DOHH2 (cell line): Measurements from ENCODE around the gene ATP8B4.

Source experiments
- H3F3A ChIP-seq: fragments of 200-600 bp; sonication (generic), shearing (Covaris generic); 2 replicates; pipeline ENCODE4 v1.6.0; 2016; ENCODE audit warnings: antibody characterized with exemption, mild to moderate bottlenecking; ENCODE audit not compliant: control insufficient read depth, insufficient read depth
- H3K27ac ChIP-seq: fragments of 200-600 bp; sonication (generic); 2 replicates; pipeline ENCODE4 v1.5.1; 2014; ENCODE audit warnings: low read depth, mild to moderate bottlenecking, low read length, moderate library complexity
- H3K27me3 ChIP-seq: fragments of 200-600 bp; sonication (generic); 2 replicates; pipeline ENCODE4 v1.6.1; 2014; ENCODE audit warnings: mild to moderate bottlenecking, low read length, mixed read lengths; ENCODE audit not compliant: control insufficient read depth
- H3K36me3 ChIP-seq: fragments of 200-600 bp; sonication (generic); 2 replicates; pipeline ENCODE4 v1.6.1; 2014; ENCODE audit warnings: mild to moderate bottlenecking, low read length, moderate library complexity, mixed read lengths; ENCODE audit not compliant: control insufficient read depth
- H3K4me1 ChIP-seq: fragments of 200-600 bp; sonication (generic); 2 replicates; pipeline ENCODE4 v1.6.1; 2014; ENCODE audit warnings: mild to moderate bottlenecking, low read length, mixed read lengths; ENCODE audit not compliant: control insufficient read depth
- H3K4me2 ChIP-seq: fragments of 200-600 bp; sonication (generic); 2 replicates; pipeline ENCODE4 v1.6.0; 2014; ENCODE audit warnings: mild to moderate bottlenecking, low read length, moderate library complexity
- H3K4me3 ChIP-seq: fragments of 200-600 bp; sonication (generic); 2 replicates; pipeline ENCODE4 v1.5.1; 2014; ENCODE audit warnings: mild to moderate bottlenecking, low read length, mixed read lengths
- H3K79me2 ChIP-seq: fragments of 200-600 bp; sonication (generic); 2 replicates; pipeline ENCODE4 v1.6.1; 2014; ENCODE audit warnings: mild to moderate bottlenecking, low read length, mixed read lengths; ENCODE audit not compliant: control insufficient read depth
- H3K9me2 ChIP-seq: fragments of 200-600 bp; sonication (generic); replicated peaks from 2 replicates; pipeline ENCODE4 v1.6.1; 2014; ENCODE audit warnings: mild to moderate bottlenecking, low read length, mixed read lengths; ENCODE audit not compliant: control insufficient read depth
- H3K9me3 ChIP-seq: fragments of 200-600 bp; sonication (generic); 2 replicates; pipeline ENCODE4 v1.6.1; 2014; ENCODE audit warnings: antibody characterized with exemption, low read length, mixed read lengths; ENCODE audit not compliant: control insufficient read depth, insufficient read depth
- H4K20me1 ChIP-seq: fragments of 200-600 bp; sonication (generic); 2 replicates; pipeline ENCODE4 v1.6.0; 2014; ENCODE audit warnings: low read depth, mild to moderate bottlenecking, antibody characterized with exemption, low read length, moderate library complexity; ENCODE audit not compliant: control insufficient read depth, insufficient read depth
- EZH2phosphoT487 ChIP-seq: fragments of 200-600 bp; sonication (generic); IDR thresholded peaks from 2 replicates; pipeline ENCODE4 v1.6.1; 2017; ENCODE audit warnings: borderline replicate concordance, mild to moderate bottlenecking, antibody characterized with exemption, low read length, moderate library complexity, mixed read lengths
- TF ChIP-seq, protein P1 (sequence below): fragments of 200-600 bp; sonication (generic); IDR thresholded peaks from one replicate; pipeline ENCODE4 v1.5.1; 2014; ENCODE audit warnings: antibody characterized with exemption, mild to moderate bottlenecking, low read depth, low read length; ENCODE audit not compliant: poor library complexity, severe bottlenecking

Gene ATP8B4

DNA sequence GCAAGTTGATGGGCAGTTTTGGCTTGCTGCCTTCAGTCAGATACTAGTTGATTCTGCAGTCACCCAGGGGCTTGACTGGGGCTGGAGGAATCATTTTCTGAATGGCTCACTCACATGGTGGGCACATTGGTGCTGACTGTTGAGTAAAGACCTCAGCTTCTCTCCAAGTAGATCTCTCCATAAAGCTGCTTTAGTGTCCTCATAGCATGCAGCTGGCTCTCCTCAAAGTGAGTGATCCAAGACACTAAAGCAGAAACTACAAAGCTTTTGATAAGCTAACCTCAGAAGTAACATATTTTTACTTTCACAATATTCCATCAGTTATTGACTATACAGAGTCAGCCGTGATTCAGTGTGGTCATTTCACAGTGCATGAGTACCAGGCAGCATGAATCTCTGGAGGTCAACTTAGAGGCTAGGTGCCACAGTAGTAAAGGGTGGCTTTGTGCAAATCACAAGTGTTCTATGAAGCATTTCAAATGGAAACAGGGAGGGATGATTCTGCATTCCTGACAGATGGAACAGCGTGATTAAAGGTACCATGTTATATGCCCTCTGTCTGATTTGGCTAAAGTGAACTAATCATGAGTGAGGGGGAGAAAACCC lies 24.3 kb upstream of the ATP8B4 start:
- H3K4me1 ChIP-seq, result no peaks in the 10 kb centered on the region
- no peaks in the 10 kb centered on the region for H3F3A ChIP-seq
- TF ChIP-seq EZH2phosphoT487, result no peak
- TF ChIP-seq, protein P1, sequence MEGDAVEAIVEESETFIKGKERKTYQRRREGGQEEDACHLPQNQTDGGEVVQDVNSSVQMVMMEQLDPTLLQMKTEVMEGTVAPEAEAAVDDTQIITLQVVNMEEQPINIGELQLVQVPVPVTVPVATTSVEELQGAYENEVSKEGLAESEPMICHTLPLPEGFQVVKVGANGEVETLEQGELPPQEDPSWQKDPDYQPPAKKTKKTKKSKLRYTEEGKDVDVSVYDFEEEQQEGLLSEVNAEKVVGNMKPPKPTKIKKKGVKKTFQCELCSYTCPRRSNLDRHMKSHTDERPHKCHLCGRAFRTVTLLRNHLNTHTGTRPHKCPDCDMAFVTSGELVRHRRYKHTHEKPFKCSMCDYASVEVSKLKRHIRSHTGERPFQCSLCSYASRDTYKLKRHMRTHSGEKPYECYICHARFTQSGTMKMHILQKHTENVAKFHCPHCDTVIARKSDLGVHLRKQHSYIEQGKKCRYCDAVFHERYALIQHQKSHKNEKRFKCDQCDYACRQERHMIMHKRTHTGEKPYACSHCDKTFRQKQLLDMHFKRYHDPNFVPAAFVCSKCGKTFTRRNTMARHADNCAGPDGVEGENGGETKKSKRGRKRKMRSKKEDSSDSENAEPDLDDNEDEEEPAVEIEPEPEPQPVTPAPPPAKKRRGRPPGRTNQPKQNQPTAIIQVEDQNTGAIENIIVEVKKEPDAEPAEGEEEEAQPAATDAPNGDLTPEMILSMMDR, result no peak
- H3K79me2 ChIP-seq, result no peaks in the 10 kb centered on the region
- H3K4me2 ChIP-seq, result no peak overlapping the region
- H3K27ac ChIP-seq, result no peak overlapping the region
- no peak overlapping the region for H3K4me3 ChIP-seq
- H3K27me3 ChIP-seq, result no peaks in the 10 kb centered on the region
- H3K36me3 ChIP-seq, result no peaks in the 10 kb centered on the region
- H4K20me1 ChIP-seq, result no peaks in the 10 kb centered on the region
- H3K9me3 ChIP-seq, result no peaks in the 10 kb centered on the region
- H3K9me2 ChIP-seq, result no peaks in the 10 kb centered on the region

DNA sequence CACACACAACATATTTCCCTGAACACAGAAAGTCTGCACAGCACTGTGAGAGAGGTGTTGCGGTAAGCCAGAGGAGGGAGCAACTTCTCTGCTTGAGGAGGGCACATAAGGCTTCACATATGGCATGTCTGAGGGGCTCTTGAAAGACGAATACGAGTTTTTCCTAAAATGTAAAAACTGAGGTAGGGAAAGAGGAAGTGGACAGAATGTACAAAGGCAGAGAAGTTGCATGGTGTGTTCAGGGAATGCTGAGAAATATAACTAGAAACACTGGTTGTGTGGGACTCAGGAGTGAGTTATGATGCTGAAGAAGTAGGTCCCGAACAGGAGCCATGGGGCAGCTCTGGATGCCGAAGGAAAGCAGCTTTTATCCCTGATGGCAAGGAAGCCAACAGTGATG lies 22.8 kb upstream of the ATP8B4 start:
- Histone ChIP-seq H3K9me3 (no peaks in the 10 kb centered on the region), H3K36me3 (no peaks in the 10 kb centered on the region), H4K20me1 (no peaks in the 10 kb centered on the region), H3K4me1 (no peaks in the 10 kb centered on the region), H3K4me3 (no peak overlapping the region), H3K27me3 (no peaks in the 10 kb centered on the region), H3K9me2 (no peaks in the 10 kb centered on the region), H3K27ac (no peak overlapping the region), H3K79me2 (no peaks in the 10 kb centered on the region), H3F3A (no peaks in the 10 kb centered on the region), H3K4me2 (no peak overlapping the region)
- TF ChIP-seq, protein P1, result no peak
- no peak for TF ChIP-seq EZH2phosphoT487

DNA sequence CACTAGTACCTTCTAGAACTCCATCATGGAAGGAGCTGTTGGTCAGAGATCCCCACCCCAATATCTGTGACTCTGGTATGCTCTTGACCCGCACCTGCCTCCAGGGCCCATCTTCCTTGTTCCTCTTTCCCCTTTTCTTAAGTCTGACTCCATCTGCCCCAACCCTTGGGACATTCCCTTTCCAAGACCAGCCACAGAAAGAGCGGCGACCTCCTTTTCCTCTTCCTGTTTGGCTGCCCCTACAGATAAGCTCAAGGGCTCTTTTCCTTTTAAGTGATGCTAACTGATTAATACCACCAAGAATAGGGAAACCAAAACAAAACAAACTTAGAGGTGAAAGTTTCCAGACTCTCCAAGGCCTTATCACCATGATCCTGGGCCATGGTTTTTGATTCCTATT lies 21.9 kb upstream of the ATP8B4 start:
- H3K27me3 ChIP-seq, result no peaks in the 10 kb centered on the region
- no peaks in the 10 kb centered on the region for H4K20me1 ChIP-seq
- H3K4me2 ChIP-seq, result no peak overlapping the region
- H3K36me3 ChIP-seq, result no peaks in the 10 kb centered on the region
- no peaks in the 10 kb centered on the region for H3K9me3 ChIP-seq
- H3F3A ChIP-seq, result no peaks in the 10 kb centered on the region
- no peak for TF ChIP-seq EZH2phosphoT487
- TF ChIP-seq, protein P1, result no peak
- no peak overlapping the region for H3K27ac ChIP-seq
- no peaks in the 10 kb centered on the region for H3K4me1 ChIP-seq
- no peak overlapping the region for H3K4me3 ChIP-seq
- H3K79me2 ChIP-seq, result no peaks in the 10 kb centered on the region
- H3K9me2 ChIP-seq, result no peaks in the 10 kb centered on the region
